ENCODE results near the gene ADAM12.

DNA sequence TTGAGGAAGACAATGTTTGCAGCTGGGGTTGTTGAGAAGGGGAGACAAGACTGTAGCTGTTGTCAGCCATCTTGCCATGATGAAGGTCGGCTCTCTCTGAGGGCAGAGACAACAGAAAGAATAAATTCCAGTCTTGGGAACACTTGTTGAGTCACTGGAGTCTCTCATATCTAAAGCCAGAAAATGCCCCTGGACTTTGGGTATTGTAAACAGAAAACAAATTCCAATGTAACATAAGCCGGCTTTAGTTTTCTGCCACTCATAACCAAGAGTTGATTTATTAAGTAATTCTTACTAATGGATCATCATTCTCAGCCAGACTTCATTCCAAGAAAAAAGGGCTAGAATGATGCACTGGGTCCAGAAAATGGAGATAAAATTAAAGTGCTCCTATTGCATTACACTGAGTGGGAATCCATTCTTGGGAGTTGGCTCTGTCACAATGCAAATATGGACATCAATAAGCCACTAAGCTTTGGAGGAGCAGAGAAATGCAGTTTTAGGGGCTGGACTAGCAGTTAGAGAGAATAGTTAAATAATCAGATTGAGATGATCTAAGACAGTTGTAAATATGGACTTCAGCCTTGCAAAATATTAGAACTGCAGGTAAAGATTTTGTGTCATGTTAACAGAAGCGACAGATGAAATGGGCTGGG lies 78.9 kb downstream of the ADAM12 start:
- no peak for TF ChIP-seq POLR2A (IDR thresholded peaks at IDR 0.05; ENCODE audit: low read depth, low read length)
- no peak for TF ChIP-seq POLR2AphosphoS5 (IDR thresholded peaks at IDR 0.05; ENCODE audit: low read depth, low read length)
